ENCODE results near the gene SLC25A11.

The SLC25A11 gene

DNA sequence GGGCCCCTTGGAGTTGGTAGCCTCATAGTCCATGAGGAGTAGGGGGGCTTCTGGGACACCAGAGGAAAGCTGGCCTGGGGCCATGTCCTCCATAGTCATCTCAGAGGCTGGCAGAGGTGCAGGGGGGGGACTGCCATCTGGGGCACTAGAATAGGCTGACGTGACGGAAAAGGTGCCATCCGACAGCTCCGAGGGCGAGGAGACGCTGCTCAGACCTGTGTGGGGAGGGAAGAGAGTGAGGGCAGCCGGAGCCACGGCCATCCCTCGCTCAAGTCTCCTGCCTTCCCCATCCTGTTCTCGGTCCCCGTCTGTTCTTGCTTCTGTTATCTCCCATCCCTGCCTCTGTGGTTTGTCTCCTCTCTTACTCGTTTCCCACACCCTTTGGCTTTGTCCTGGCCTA, 32.5 kb upstream of the SLC25A11 start:
- Histone ChIP-seq H3K27ac (ENCODE audit: low read length) (no peak overlapping the region), H3K4me1 (ENCODE audit: control insufficient read depth, low read depth, low read length) (peaks cover 10% of the 10 kb centered on the region), H3K36me3 (ENCODE audit: control insufficient read depth, low read depth, low read length) (peaks cover 4% of the 10 kb centered on the region), H3K27me3 (ENCODE audit: control insufficient read depth, insufficient read depth, low read length) (peaks cover 54% of the 10 kb centered on the region), H3K9ac (ENCODE audit: low read length) (no peak overlapping the region), H3K4me3 (ENCODE audit: low read length) (no peak overlapping the region), H3K9me3 (ENCODE audit: control insufficient read depth, low read depth, low read length) (no peaks in the 10 kb centered on the region)

DNA sequence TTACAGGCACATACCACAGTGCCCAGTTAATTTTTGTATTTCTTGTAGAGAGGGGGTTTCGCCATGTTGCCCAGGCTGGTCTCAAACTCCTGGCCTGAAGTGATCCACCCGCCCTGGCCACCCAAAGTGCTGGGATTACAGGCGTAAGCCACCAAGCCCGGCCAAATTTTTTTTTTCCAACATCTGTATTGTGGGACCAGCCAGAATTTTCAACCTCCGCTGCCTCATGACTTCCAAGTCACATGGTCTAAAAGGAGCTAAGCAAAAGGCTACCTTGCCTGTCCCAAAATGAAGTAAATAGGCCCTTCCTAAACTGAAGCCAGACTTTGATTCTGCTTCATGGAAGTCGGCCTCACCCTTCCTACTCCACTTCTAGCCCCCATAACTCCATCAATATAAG, 32.0 kb upstream of the SLC25A11 start:
- H3K9me3 ChIP-seq (ENCODE audit: control insufficient read depth, low read depth, low read length): no peaks in the 10 kb centered on the region
- peaks cover 49% of the 10 kb centered on the region for H3K27me3 ChIP-seq (ENCODE audit: control insufficient read depth, insufficient read depth, low read length)
- H3K4me3 ChIP-seq (ENCODE audit: low read length): no peak overlapping the region
- H3K36me3 ChIP-seq (ENCODE audit: control insufficient read depth, low read depth, low read length): peaks cover 4% of the 10 kb centered on the region
- H3K27ac ChIP-seq (ENCODE audit: low read length): no peak overlapping the region
- H3K4me1 ChIP-seq (ENCODE audit: control insufficient read depth, low read depth, low read length): peaks cover 10% of the 10 kb centered on the region
- H3K9ac ChIP-seq (ENCODE audit: low read length): no peak overlapping the region

DNA sequence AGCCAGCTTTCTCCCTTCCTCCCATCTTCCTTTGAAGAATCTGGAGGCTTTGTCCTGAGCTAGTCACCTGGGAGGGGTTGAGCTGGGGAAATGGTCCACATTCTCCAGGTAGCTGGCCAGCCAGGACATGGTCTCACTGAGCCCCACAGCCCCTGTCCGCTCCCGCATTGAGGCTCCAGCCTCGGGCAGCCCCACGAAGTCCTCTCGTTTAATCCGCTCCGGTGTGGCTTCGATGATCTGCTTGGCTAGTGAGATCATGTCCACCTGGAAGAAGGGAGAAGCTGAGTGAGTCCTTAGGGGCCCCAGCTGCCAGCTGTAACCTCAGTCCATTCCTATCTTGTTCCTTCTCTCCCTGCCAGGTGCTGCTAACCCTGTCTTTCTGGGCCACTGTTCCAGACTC, 30.4 kb upstream of the SLC25A11 start:
- Histone ChIP-seq H3K9ac (ENCODE audit: low read length) (no peak overlapping the region), H3K9me3 (ENCODE audit: control insufficient read depth, low read depth, low read length) (no peaks in the 10 kb centered on the region), H3K27me3 (ENCODE audit: control insufficient read depth, insufficient read depth, low read length) (peaks cover 35% of the 10 kb centered on the region), H3K4me1 (ENCODE audit: control insufficient read depth, low read depth, low read length) (peaks cover 17% of the 10 kb centered on the region), H3K36me3 (ENCODE audit: control insufficient read depth, low read depth, low read length) (peaks cover 4% of the 10 kb centered on the region), H3K4me3 (ENCODE audit: low read length) (no peak overlapping the region), H3K27ac (ENCODE audit: low read length) (no peak overlapping the region)

DNA sequence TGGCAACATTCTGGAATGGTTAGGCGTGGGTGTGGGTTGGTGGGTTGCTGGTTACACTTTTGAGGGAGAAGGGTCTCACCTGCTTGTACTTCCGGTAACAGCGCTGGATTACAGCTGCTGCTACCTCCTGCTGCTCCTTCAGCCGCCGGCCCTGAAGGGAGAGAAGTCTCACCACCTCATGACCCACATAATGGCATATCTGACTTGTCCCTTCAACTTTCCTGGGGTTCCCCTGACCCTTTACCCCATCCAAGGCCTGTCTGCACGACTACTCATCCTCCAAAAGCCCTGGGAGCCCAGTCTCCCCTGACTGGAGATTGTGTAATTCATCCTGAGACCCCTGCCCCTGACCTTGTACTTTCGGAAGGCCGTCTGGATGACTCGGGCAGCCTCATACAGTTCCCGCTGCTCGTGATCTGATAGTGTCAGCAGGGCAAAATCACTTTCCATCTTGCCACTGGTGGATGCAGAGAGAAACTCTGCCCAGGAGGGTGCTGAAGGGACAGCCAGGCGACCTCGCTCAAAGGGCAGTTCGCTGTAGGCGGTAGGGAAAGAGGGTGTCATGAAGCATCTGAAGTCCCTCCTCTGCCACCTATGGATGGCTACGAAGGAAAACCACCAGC, 29.8 kb upstream of the SLC25A11 start:
- peak overlapping the region; percentile 92 for H3K4me3 ChIP-seq (ENCODE audit: low read length)
- peaks cover 17% of the 10 kb centered on the region for H3K4me1 ChIP-seq (ENCODE audit: control insufficient read depth, low read depth, low read length)
- peak overlapping the region; percentile 91 for H3K9ac ChIP-seq (ENCODE audit: low read length)
- H3K36me3 ChIP-seq (ENCODE audit: control insufficient read depth, low read depth, low read length): peaks cover 4% of the 10 kb centered on the region
- H3K9me3 ChIP-seq (ENCODE audit: control insufficient read depth, low read depth, low read length): no peaks in the 10 kb centered on the region
- no peak overlapping the region for H3K27ac ChIP-seq (ENCODE audit: low read length)
- peaks cover 29% of the 10 kb centered on the region for H3K27me3 ChIP-seq (ENCODE audit: control insufficient read depth, insufficient read depth, low read length)

DNA sequence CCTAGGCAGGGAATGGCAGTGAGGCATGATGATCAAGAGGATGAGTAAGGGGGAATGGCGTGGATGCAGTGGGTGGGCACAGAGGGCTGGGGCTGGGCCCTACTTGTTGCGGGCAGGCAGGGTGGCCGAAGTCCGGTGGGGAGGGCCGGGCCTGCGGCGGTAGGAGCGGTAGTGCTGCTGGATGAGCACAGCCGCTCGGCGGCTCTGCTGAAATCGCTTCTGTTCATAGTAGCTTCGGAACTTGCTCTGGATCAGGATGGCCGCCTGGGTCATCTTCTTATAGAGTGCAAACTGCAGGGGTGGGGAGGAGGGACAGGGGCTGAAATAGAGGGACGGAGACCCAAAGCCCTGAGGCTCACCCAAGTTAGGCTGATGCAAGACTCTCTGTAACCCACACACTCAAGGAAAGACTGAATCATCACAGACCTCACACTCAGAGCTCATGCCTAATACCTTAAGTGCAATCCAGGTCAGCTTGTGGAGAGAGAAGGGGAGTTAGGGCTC, 29.3 kb upstream of the SLC25A11 start:
- peak overlapping the region; percentile 92 for H3K4me3 ChIP-seq (ENCODE audit: low read length)
- no peaks in the 10 kb centered on the region for H3K9me3 ChIP-seq (ENCODE audit: control insufficient read depth, low read depth, low read length)
- H3K27ac ChIP-seq (ENCODE audit: low read length): peak overlapping the region; percentile 81
- peaks cover 23% of the 10 kb centered on the region for H3K27me3 ChIP-seq (ENCODE audit: control insufficient read depth, insufficient read depth, low read length)
- H3K36me3 ChIP-seq (ENCODE audit: control insufficient read depth, low read depth, low read length): peaks cover 4% of the 10 kb centered on the region
- peaks cover 17% of the 10 kb centered on the region for H3K4me1 ChIP-seq (ENCODE audit: control insufficient read depth, low read depth, low read length)
- peak overlapping the region; percentile 91 for H3K9ac ChIP-seq (ENCODE audit: low read length)

DNA sequence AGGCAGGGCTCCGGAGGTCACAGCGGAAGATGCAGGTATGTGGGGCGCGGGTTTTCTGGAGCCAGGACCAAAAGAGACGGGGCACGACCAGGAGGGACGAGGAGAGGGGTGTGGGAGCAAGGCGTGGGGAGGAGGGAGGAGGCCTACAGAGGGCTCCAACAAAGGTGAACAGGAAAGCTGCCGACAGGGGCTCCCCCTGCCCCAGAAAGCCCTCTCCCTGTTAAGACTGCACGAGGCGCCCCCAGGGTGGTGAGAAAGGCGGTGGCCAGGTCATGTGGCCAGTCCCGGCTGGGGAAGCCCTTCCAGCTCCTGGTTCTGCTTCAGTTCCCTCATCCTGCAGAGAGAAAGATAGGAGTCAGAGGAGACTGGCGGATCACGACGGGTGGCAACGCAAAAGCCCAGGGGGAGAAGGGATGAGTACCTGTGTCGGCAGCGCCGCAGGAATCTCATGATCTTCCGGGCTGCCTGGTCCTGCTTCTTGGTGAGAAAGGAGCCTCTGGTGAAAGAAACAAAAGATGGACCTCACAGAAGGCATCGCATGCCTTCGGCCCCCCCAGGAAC, 28.7 kb upstream of the SLC25A11 start:
- peaks cover 4% of the 10 kb centered on the region for H3K36me3 ChIP-seq (ENCODE audit: control insufficient read depth, low read depth, low read length)
- no peaks in the 10 kb centered on the region for H3K9me3 ChIP-seq (ENCODE audit: control insufficient read depth, low read depth, low read length)
- H3K9ac ChIP-seq (ENCODE audit: low read length): peak overlapping the region; percentile 91
- H3K27ac ChIP-seq (ENCODE audit: low read length): peak overlapping the region; percentile 81
- H3K27me3 ChIP-seq (ENCODE audit: control insufficient read depth, insufficient read depth, low read length): peaks cover 18% of the 10 kb centered on the region
- H3K4me1 ChIP-seq (ENCODE audit: control insufficient read depth, low read depth, low read length): peaks cover 17% of the 10 kb centered on the region
- H3K4me3 ChIP-seq (ENCODE audit: low read length): peak overlapping the region; percentile 92

DNA sequence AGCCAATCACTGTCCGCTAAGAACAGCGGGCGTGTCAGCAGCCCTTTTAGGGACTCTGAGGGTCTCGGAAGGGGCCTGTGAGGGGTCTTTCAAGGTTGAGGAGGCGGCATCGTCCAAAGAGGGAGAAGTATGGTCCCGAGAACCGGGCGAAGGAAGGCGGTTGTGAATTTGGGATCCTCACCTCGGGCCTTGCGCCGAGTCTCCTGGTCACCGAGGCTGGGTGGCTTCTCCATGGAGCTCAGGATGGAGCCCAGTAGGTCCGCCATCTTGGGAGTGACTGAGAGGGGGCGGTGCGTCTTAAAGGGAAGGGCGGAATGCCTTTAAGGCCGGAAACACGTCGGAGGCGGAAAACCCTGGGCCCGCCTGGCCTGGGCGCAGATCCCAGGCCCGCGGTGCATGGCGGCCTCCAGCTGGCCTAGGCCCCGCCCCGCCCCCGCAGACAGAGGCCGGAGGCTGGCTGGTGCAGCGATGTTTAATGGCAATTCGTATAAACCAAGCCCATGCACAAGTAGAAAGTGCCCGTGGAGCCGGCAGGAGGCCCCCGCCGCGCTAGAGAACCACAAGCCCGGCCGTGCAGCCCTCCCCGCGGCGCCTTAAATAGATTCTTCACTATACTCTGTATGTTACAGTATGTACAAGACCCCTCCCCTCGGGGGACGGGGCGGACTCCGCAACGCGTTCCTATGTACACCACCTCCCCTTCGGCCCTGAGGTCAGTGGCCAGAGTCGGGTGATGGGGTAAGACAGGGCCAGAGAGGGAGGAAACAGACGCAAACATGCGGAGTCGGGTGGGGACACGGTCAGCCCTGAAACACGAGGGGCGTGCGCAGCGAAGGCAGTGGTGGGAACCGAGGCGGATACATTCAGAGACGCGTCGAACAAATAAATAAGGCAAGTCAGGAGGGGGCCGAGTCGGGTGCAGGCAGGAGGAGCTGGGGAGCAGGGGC, 28.0 kb upstream of the SLC25A11 start, which contains the start of gene SPAG7:
SPAG7 (minus strand) TSS at position 279 of the 947 bp plus-strand sequence; CDS start at position 266, 13 bp downstream.
- Histone ChIP-seq H3K27ac (ENCODE audit: low read length) (peak within 1 kb of the TSS; percentile 89), H3K4me1 (ENCODE audit: control insufficient read depth, low read depth, low read length) (peaks cover 17% of the 10 kb centered on the region), H3K9ac (ENCODE audit: low read length) (peak within 1 kb of the TSS; percentile 91), H3K36me3 (ENCODE audit: control insufficient read depth, low read depth, low read length) (peaks cover 4% of the 10 kb centered on the region), H3K9me3 (ENCODE audit: control insufficient read depth, low read depth, low read length) (no peaks in the 10 kb centered on the region), H3K27me3 (ENCODE audit: control insufficient read depth, insufficient read depth, low read length) (peaks cover 10% of the 10 kb centered on the region), H3K4me3 (ENCODE audit: low read length) (peak within 1 kb of the TSS; percentile 92)

DNA sequence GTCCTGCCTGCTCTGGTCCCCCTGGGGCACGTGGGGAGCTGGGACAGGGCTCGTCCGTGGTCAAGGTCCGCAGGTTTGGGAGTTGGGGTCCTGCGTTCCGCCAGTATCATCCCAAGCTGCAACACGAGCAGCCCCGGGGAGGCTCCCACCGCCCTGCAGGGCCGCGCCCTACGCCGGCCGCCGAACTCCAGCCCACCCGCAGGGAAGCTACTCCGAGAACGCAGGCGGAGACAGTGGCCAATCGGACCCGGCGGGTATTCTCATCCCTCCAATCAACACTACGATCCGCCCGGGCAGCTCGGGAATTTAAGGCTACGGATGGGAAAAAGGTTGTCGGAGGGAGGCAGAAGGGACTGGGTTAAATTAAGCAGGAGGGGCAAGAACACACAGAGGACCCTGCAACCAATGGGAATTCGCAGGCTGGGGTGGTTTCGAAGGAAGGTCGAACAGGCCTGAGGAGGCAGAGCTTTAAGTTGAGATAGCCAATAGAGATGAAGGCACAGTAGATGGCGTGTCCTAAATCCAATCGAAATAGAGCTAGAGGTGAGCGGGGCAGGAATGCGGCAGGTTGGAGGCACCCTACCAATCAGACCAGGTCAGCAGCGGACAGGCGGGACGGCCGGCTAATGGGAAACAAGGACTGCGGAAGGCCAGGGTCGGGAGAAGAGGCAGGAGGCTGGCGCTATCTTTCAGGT, 27.1 kb upstream of the SLC25A11 start:
- Histone ChIP-seq H3K9me3 (ENCODE audit: control insufficient read depth, low read depth, low read length) (no peaks in the 10 kb centered on the region), H3K36me3 (ENCODE audit: control insufficient read depth, low read depth, low read length) (peaks cover 4% of the 10 kb centered on the region), H3K27ac (ENCODE audit: low read length) (peak overlapping the region; percentile 89), H3K4me1 (ENCODE audit: control insufficient read depth, low read depth, low read length) (peaks cover 13% of the 10 kb centered on the region), H3K4me3 (ENCODE audit: low read length) (peak overlapping the region; percentile 92), H3K27me3 (ENCODE audit: control insufficient read depth, insufficient read depth, low read length) (peaks cover 4% of the 10 kb centered on the region), H3K9ac (ENCODE audit: low read length) (peak overlapping the region; percentile 91)

DNA sequence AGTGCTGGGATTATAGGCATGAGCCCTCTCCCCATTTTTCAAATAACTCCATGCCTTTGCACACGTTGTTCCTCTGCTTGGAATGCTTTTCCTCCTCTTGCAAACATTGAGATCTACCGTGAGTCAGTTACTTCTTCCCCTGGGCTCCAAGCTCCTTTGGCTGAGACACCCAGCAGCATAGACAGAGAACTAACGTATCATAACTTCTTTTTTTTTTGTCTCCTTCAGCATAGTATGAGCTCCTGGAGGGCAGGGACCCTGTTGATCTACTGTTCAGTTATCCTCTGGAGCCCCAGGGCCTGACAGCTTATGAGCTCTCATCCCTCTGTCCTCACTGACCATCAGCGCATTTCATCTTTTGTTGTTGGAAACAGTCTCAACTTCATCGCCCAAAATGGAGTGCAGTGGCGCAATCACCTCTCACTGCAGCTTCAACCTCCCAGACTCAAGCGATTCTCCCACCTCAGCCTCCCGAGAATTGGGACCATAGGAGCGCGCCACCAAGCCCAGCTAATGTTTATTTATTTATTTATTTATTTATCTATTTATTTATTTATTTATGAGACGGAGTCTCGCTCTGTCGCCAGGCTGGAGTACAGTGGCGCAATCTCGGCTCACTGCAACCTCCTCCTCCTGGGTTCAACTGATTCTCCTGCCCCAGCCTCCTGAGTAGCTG, 25.6 kb upstream of the SLC25A11 start:
- no peak overlapping the region for H3K27ac ChIP-seq (ENCODE audit: low read length)
- peaks cover 13% of the 10 kb centered on the region for H3K4me1 ChIP-seq (ENCODE audit: control insufficient read depth, low read depth, low read length)
- H3K9me3 ChIP-seq (ENCODE audit: control insufficient read depth, low read depth, low read length): no peaks in the 10 kb centered on the region
- H3K4me3 ChIP-seq (ENCODE audit: low read length): no peak overlapping the region
- H3K36me3 ChIP-seq (ENCODE audit: control insufficient read depth, low read depth, low read length): no peaks in the 10 kb centered on the region
- H3K9ac ChIP-seq (ENCODE audit: low read length): no peak overlapping the region
- H3K27me3 ChIP-seq (ENCODE audit: control insufficient read depth, insufficient read depth, low read length): no peaks in the 10 kb centered on the region

DNA sequence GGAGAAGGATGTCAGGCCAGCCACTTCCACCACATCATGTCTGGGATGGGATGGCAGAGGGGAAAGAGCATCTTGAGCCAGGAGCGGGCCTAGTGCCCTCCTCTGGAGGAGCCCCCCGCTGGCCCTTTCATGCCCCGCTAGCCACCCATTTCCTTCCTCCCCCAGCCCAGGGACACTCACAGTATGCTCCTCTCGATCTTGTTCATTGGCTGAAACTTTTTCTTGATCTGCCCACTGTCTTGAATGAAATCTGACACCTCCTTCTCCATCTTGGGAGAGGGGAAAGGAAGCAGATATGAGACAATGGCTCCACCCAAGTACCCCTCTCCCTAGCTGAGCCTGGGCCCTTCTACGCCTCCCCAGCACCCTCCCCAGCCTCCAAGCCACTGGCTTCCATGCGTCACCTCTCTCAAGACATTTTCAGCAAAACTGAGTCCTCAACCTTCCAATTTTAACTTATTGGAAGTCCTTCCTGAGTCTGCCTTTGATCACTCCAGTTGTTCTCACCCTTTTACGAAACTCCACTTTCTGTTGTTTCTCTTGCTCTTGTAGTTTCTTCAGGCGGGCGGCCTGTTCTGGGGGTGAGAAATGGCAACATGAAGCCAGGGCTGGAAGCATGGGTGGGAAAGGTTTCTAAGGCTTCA, 20.6 kb upstream of the SLC25A11 start:
- Histone ChIP-seq H3K4me3 (ENCODE audit: low read length) (no peak overlapping the region), H3K36me3 (ENCODE audit: control insufficient read depth, low read depth, low read length) (peaks cover 8% of the 10 kb centered on the region), H3K4me1 (ENCODE audit: control insufficient read depth, low read depth, low read length) (peaks cover 8% of the 10 kb centered on the region), H3K9me3 (ENCODE audit: control insufficient read depth, low read depth, low read length) (no peaks in the 10 kb centered on the region), H3K27ac (ENCODE audit: low read length) (no peak overlapping the region), H3K27me3 (ENCODE audit: control insufficient read depth, insufficient read depth, low read length) (no peaks in the 10 kb centered on the region), H3K9ac (ENCODE audit: low read length) (no peak overlapping the region)

All from iPS-18a (cell line).